ENCODE measurements around the gene HNF4A. TPM values are rescaled to one million over a fixed set of nuclear protein-coding genes. Genes with fewer than 3 reads are reported as not detected.

The HNF4A gene
- total RNA-seq, 1 donor: not detected

GRCh38 chr20:44410583-44411019, 55.1 kb downstream of the HNF4A start:
- no peak for DNase-seq (ENCODE audit: low read depth)
- TF ChIP-seq, protein P1, sequence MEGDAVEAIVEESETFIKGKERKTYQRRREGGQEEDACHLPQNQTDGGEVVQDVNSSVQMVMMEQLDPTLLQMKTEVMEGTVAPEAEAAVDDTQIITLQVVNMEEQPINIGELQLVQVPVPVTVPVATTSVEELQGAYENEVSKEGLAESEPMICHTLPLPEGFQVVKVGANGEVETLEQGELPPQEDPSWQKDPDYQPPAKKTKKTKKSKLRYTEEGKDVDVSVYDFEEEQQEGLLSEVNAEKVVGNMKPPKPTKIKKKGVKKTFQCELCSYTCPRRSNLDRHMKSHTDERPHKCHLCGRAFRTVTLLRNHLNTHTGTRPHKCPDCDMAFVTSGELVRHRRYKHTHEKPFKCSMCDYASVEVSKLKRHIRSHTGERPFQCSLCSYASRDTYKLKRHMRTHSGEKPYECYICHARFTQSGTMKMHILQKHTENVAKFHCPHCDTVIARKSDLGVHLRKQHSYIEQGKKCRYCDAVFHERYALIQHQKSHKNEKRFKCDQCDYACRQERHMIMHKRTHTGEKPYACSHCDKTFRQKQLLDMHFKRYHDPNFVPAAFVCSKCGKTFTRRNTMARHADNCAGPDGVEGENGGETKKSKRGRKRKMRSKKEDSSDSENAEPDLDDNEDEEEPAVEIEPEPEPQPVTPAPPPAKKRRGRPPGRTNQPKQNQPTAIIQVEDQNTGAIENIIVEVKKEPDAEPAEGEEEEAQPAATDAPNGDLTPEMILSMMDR (IDR thresholded peaks at IDR 0.05; ENCODE audit: insufficient read depth, low read depth, low read length): no peak
- H3K4me3 ChIP-seq (ENCODE audit: low read depth, low read length): no peak overlapping the region

DNA sequence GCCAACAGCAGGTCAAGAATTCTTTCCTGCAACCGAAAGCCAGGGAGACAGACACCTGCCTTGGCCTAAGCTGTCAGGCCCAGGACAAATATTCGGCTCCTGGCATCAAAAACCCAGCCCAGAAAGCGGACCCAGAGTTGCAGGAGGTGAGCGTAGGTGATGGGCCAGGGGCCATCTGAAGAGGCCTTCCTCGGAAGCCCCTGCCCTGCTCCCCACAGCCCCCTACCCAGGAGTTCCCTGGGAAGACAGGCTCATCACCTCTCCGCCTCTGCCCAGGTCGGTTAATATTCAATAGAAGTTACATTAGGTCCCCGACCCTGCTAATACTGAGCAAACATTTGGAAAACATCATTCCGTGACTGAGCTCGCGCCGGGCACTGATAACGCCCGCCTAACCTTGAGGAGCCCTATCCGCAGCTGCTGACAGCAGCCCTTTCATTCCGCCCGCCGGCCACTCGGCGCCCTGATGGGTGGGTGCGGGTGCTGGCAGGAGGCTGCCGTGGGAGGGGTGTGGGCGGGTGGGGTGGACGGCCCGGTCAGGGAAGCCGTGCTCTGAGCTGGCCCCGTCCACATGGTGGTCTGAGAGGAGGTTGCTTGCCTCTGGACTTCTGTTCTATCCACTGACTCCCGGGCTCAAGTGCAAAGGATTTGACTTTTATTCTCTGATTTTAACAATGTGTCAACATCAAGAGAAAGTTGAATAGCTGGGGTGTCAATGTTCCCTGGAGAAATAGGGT, 55.7 kb downstream of the HNF4A start:
- DNase-seq (ENCODE audit: low read depth): no peak
- H3K4me3 ChIP-seq (ENCODE audit: low read depth, low read length): no peak overlapping the region
- TF ChIP-seq, protein P1 (IDR thresholded peaks at IDR 0.05; ENCODE audit: insufficient read depth, low read depth, low read length): no peak

DNA sequence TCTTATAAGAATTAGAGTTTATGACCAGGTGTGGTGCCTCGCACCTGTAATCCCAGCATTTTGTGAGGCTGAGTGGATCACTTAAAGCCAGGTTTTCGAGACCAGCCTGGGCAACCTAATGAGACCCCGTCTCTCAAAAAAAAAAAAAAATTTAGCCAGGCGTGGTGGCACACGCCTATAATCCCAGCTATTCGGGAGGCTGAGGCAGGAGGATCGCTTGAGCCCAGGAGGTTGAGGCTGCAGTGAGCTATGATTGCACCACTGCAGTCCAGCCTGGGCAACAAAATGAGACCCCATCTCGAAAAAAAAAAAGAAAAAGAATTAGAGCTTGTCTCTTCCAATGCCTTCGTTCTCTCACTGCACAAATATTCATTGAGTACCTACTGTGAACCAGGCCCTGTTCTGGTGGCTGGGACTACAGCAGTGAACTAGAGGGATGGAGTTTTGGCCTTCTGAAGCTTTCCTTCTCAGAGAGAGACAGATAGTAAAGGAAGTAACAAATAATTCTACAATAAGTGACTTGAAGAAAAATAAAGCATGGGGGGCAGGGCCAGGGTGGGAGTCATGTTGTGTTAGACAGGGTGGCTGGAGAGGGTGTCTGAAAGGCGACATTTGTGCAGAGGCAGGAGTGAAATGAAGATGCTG, 56.4 kb downstream of the HNF4A start:
- no peak overlapping the region for H3K4me3 ChIP-seq (ENCODE audit: low read depth, low read length)
- DNase-seq (ENCODE audit: low read depth): no peak
- TF ChIP-seq, protein P1 (IDR thresholded peaks at IDR 0.05; ENCODE audit: insufficient read depth, low read depth, low read length): no peak

GRCh38 chr20:44412402-44413144, 57.1 kb downstream of the HNF4A start:
- TF ChIP-seq, protein P1 (IDR thresholded peaks at IDR 0.05; ENCODE audit: insufficient read depth, low read depth, low read length): no peak
- H3K4me3 ChIP-seq (ENCODE audit: low read depth, low read length): no peak overlapping the region
- DNase-seq (ENCODE audit: low read depth): no peak

DNA sequence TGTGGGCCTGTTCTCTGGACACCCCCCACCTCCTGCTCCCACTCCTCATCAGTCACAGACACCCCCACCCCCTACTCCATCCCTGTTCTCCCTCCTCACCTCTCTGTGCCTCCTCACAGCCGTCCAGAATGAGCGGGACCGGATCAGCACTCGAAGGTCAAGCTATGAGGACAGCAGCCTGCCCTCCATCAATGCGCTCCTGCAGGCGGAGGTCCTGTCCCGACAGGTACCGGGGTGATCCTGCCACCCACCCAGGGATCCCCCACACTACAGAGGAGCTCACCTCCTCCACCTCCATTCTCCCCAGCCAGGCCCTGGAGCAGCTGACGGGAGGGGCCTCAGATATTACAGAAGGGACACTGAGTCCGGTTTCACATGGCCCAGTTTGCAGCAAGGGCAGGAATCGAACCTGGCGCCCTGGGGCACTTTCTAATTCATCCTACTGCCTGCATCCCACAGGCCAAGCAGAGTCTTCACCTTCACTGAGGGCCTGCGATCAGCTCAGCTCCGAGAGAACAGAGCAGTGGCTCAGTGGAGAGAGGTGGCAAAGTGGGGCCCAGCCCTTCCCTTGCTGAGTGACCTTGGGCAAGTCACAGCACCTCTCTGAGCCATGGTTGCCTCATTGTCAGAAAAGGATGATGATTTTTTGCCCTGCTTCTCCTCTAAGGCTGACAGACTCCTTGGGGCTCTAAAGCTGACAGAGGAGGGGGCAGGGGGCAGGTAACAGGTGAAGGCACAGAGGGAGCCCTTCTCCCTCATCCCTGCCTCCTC, 58.3 kb downstream of the HNF4A start:
- TF ChIP-seq, protein P1 (IDR thresholded peaks at IDR 0.05; ENCODE audit: insufficient read depth, low read depth, low read length): no peak
- no peak overlapping the region for H3K4me3 ChIP-seq (ENCODE audit: low read depth, low read length)
- DNase-seq (ENCODE audit: low read depth): no peak

DNA sequence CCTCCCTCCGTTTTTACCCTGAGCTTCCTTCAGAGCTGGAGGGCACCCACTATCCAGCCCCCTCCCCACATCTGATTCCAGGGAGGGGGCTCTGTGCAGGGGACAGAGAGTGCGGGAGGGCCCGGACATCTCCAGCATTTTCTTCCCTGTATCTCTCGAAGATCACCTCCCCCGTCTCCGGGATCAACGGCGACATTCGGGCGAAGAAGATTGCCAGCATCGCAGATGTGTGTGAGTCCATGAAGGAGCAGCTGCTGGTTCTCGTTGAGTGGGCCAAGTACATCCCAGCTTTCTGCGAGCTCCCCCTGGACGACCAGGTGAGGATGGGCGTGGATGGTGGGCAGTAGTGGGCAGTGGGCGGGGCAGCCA, 58.8 kb downstream of the HNF4A start:
- TF ChIP-seq, protein P1 (IDR thresholded peaks at IDR 0.05; ENCODE audit: insufficient read depth, low read depth, low read length): no peak
- H3K4me3 ChIP-seq (ENCODE audit: low read depth, low read length): no peak overlapping the region
- no peak for DNase-seq (ENCODE audit: low read depth)
